K562 (cell line): Measurements from ENCODE around the gene GIPC3. TPM values are rescaled to one million over a fixed set of nuclear protein-coding genes. Genes with fewer than 3 reads are reported as not detected.
A peak's percentile ranks its signal among the peaks of the same experiment; 100 is the strongest.

Experiments
- ESRRB ChIP-seq: fragments of 250-450 bp; sonication (Bioruptor Pico); IDR thresholded peaks from 2 replicates; pipeline ENCODE4 v1.5.0; 2020; ENCODE audit warnings: mild to moderate bottlenecking, moderate library complexity, borderline replicate concordance
- FOXA3 ChIP-seq, 2 experiments: fragments of 450-650 bp in 1 of 2; sonication (generic) in 1 of 2; formaldehyde crosslinking; IDR thresholded peaks in 1 of 2; conservative IDR thresholded peaks in 1 of 2; 2 replicates each; pipeline versions ENCODE4 v1.4.0 to v1.8.0; 2020 to 2022; ENCODE audit warnings: mild to moderate bottlenecking in 2 of 2, missing genetic modification reagents in 1 of 2
- HIVEP1 ChIP-seq: fragments of 250-450 bp; sonication (Bioruptor Pico); IDR thresholded peaks from 2 replicates; pipeline ENCODE4 v1.4.0; 2020; ENCODE audit warnings: mild to moderate bottlenecking
- MAZ ChIP-seq, 2 experiments: fragments of 450-650 bp in 1 of 2; sonication (generic) in 1 of 2; formaldehyde crosslinking; IDR thresholded peaks in 1 of 2; conservative IDR thresholded peaks in 1 of 2; 2 replicates each; pipeline versions ENCODE4 v1.4.0 to v1.5.0; 2020; ENCODE audit warnings: mild to moderate bottlenecking in 1 of 2, missing genetic modification reagents in 1 of 2
- NKRF ChIP-seq: fragments of 450-650 bp; IDR thresholded peaks from 2 replicates; pipeline ENCODE4 v1.6.1; 2016; ENCODE audit warnings: borderline replicate concordance
- POLR3A ChIP-seq: IDR thresholded peaks from 2 replicates; pipeline ENCODE4 v1.6.1; 2011; ENCODE audit warnings: borderline replicate concordance, mild to moderate bottlenecking, moderate library complexity; ENCODE audit not compliant: insufficient read length, insufficient read depth; ENCODE audit errors: extremely low read depth
- POLR3G ChIP-seq: IDR thresholded peaks from 2 replicates; pipeline ENCODE4 v1.6.1; 2011; ENCODE audit not compliant: insufficient read length, insufficient replicate concordance; ENCODE audit errors: extremely low read depth
- SIRT6 ChIP-seq: IDR thresholded peaks from one replicate; pipeline ENCODE4 v1.6.1; 2012; ENCODE audit warnings: low read depth, mild to moderate bottlenecking, control low read depth, inconsistent platforms, low read length, moderate library complexity
- ZFPM2 ChIP-seq: fragments of 250-450 bp; sonication (Bioruptor Pico); IDR thresholded peaks from 2 replicates; pipeline ENCODE4 v1.5.1; 2022; ENCODE audit warnings: mild to moderate bottlenecking
- ZNF175 ChIP-seq: fragments of 200-800 bp; sonication (Bioruptor generic); IDR thresholded peaks from 2 replicates; pipeline ENCODE4 v1.6.1; 2016; ENCODE audit warnings: low read depth, mild to moderate bottlenecking, missing genetic modification characterization, missing compliant biosample characterization
- polyA plus RNA-seq, 8 experiments: library from polyadenylated mRNA; depleted of rRNA in 4 of 8; stranded (reverse) in 5 of 8; unstranded in 3 of 8; fragments of >200 nt; fragmentation: Nextera tagmentation in 2 of 8; fragmentation: Illumina TruSeq in 1 of 8; extraction: Ambion mirVana in 2 of 8; extraction: Trizol in 1 of 8; gene quantifications; 2 replicates each; pipeline versions ENCODE4 v1.2.1 to v1.2.3, GENCODE V29; 2011 to 2014; ENCODE audit warnings: inconsistent platforms in 1 of 8, missing spikeins in 1 of 8
- total RNA-seq, 7 experiments: library from RNA; depleted of rRNA in 6 of 7; stranded (reverse); fragments of >200 nt in 6 of 7; fragmentation: Illumina TruSeq in 2 of 7; extraction: Trizol in 2 of 7; gene quantifications; 2 replicates each; pipeline versions ENCODE4 v1.2.1 to v1.2.3, GENCODE V29; 2011 to 2021; ENCODE audit warnings: low replicate concordance in 1 of 7
- TF ChIP-seq, protein P1 (sequence below): sonication (generic); formaldehyde crosslinking; IDR thresholded peaks from 2 replicates; pipeline ENCODE4 v1.8.1; 2023; ENCODE audit warnings: mild to moderate bottlenecking, missing genetic modification reagents
- TF ChIP-seq, protein P2 (sequence below): fragments of 450-650 bp; conservative IDR thresholded peaks from 2 replicates; pipeline ENCODE4 v1.6.1; 2016; ENCODE audit warnings: missing genetic modification characterization, low read depth, mild to moderate bottlenecking, missing compliant biosample characterization, moderate library complexity

Gene GIPC3
- total and polyA plus RNA-seq, 9 of the 15 experiments (the other 6 are each of a cell fraction or from before 2014, with no cell fraction given) = 0.03 to 3.6 (median 1.5) TPM; not detected in 1

DNA sequence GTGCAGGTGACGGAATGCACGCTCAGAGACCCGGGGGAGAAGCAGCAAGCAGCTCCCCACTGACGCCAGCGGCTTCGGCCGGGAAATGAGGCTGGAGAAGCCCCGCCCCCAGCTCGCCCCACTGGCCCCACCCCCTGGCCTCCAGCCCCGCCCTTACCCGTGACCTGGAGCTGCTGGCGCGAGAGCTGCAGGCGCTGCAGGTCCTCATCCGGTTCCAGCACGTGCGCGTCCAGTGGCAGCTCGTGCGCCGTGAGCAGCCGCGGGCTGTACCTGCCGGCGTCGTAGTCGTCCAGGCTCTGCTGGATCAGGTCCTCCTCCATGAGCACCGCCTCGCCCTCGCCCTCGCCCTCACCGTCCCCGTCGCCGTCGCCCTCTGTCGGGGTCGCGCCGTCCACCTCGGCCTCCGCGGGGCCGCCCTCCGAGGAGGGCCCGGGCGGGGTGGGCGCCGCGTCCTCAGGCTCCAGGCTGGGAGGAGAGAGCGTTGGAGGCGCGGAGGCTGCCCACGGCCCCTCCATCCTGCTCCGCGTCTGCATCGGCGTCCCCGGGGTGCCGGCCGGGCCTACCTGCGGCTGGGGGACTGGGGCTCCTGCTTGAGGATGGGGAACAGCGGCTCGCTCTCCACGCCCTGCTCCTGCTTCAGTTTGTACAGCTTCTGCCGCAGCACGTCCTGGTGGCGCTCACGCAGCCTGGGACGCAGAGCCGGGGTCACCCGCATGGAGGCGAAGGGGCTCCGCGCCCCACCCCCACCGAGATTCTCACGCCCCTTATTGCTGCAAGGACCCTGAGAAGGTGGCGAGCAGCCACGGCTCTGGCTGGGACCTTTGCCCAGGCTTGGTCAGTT is 27.8 kb downstream of the GIPC3 start (continued):
- TF ChIP-seq POLR3G (no peak), ESRRB (CRISPR knock-in tag) (no peak), MAZ (CRISPR knock-in tag; conservative IDR thresholded peaks at IDR 0.05 in 1 of 2, IDR thresholded peaks at IDR 0.05 in 1 of 2) (peak; percentile 23 to 73; a peak in 1 of 4 replicates), HIVEP1 (no peak), ZNF175 (CRISPR knock-in tag) (peak; percentile 75), FOXA3 (CRISPR knock-in tag; conservative IDR thresholded peaks at IDR 0.05 in 1 of 2, IDR thresholded peaks at IDR 0.05 in 1 of 2) (no peak), SIRT6 (no peak), ZFPM2 (no peak), POLR3A (no peak), NKRF (no peak)
- TF ChIP-seq, protein P1, sequence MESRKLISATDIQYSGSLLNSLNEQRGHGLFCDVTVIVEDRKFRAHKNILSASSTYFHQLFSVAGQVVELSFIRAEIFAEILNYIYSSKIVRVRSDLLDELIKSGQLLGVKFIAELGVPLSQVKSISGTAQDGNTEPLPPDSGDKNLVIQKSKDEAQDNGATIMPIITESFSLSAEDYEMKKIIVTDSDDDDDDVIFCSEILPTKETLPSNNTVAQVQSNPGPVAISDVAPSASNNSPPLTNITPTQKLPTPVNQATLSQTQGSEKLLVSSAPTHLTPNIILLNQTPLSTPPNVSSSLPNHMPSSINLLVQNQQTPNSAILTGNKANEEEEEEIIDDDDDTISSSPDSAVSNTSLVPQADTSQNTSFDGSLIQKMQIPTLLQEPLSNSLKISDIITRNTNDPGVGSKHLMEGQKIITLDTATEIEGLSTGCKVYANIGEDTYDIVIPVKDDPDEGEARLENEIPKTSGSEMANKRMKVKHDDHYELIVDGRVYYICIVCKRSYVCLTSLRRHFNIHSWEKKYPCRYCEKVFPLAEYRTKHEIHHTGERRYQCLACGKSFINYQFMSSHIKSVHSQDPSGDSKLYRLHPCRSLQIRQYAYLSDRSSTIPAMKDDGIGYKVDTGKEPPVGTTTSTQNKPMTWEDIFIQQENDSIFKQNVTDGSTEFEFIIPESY = peak; percentile 90
- TF ChIP-seq, protein P2, sequence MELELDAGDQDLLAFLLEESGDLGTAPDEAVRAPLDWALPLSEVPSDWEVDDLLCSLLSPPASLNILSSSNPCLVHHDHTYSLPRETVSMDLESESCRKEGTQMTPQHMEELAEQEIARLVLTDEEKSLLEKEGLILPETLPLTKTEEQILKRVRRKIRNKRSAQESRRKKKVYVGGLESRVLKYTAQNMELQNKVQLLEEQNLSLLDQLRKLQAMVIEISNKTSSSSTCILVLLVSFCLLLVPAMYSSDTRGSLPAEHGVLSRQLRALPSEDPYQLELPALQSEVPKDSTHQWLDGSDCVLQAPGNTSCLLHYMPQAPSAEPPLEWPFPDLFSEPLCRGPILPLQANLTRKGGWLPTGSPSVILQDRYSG (tag) = no peak
